Astrocyte of the cerebellum (primary cell): ENCODE data around the gene RBM7.

ENCODE experiments used
- DNase-seq: peaks from one replicate; pipeline ENCODE4 v3.0.0-alpha.2; 2011; ENCODE audit warnings: low read depth
- H3K4me3 ChIP-seq: 2 replicates; pipeline ENCODE4 v1.5.1; 2011; ENCODE audit warnings: mild to moderate bottlenecking, low read depth, low read length, moderate library complexity
- CTCF ChIP-seq: IDR thresholded peaks from 2 replicates; pipeline ENCODE4 v1.5.1; 2012; ENCODE audit warnings: low read length, low read depth, moderate library complexity, mild to moderate bottlenecking; ENCODE audit errors: missing control alignments
- in situ Hi-C: cut with HindIII; loops from 2 replicates; pipeline ENCODE4 v1.10.0; 2017; ENCODE audit warnings: low sequenced_read_pairs

RBM7 gene

GRCh38 chr11:114401311-114401710, 845 bp downstream of the RBM7 start:
- H3K4me3 ChIP-seq = peak overlapping the region; percentile 92
- in situ Hi-C loops = no loop called here
- no peak for TF ChIP-seq CTCF
- DNase-seq = no peak

GRCh38 chr11:114412946-114413345, 12.5 kb downstream of the RBM7 start:
- no peak for TF ChIP-seq CTCF
- no peak overlapping the region for H3K4me3 ChIP-seq
- no peak for DNase-seq
- in situ Hi-C loops = no loop called here

GRCh38 chr11:114413958-114414357, 13.5 kb downstream of the RBM7 start:
- no peak overlapping the region for H3K4me3 ChIP-seq
- DNase-seq = no peak
- in situ Hi-C loops = no loop called here
- no peak for TF ChIP-seq CTCF

GRCh38 chr11:114416441-114416961, 16.0 kb downstream of the RBM7 start:
- no peak for TF ChIP-seq CTCF
- peak; percentile 56 for DNase-seq

GRCh38 chr11:114426280-114426679, 25.8 kb downstream of the RBM7 start:
- no peak overlapping the region for H3K4me3 ChIP-seq
- no peak for TF ChIP-seq CTCF
- no peak for DNase-seq
- in situ Hi-C loops = no loop called here

More at GRCh38 chr11:114416441-114416961, 16.0 kb downstream of the RBM7 start:
- H3K4me3 ChIP-seq = no peak overlapping the region
- in situ Hi-C loops = no loop called here

DNA sequence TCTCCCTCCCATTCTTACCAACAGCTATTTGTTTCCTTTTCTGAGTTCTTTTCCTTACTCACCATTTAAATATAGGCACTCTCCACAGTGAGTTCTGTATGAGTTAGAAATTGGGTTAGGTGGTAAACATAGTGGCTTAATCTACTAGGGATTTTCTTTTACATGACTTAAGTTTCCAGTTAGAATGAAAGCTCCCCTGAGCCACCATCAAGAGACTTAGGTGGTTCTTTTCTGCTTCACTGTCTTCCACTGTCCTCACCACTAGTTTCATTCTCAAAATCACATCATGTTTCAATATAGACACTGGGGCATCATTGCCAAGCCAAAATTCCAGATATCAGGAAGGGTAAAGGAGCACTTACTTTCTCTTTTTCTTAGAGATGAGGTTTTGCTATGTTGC, 29.8 kb downstream of the RBM7 start:
- DNase-seq = no peak
- TF ChIP-seq CTCF = no peak
- in situ Hi-C loops = no loop called here
- no peak overlapping the region for H3K4me3 ChIP-seq

- H3K4me3 ChIP-seq = no peak overlapping the region
- no peak for TF ChIP-seq CTCF
- in situ Hi-C loops = no loop called here
- DNase-seq = no peak
These were observed 32.4 kb downstream of the RBM7 start for GRCh38 chr11:114432893-114433292.
